ENCODE results near the gene DDX43. TPM values are rescaled to one million over a fixed set of nuclear protein-coding genes. Genes with fewer than 3 reads are reported as not detected.

Gene DDX43
- 0.05 TPM for polyA plus RNA-seq (2012; ENCODE audit: low read depth, missing spikeins)

DNA sequence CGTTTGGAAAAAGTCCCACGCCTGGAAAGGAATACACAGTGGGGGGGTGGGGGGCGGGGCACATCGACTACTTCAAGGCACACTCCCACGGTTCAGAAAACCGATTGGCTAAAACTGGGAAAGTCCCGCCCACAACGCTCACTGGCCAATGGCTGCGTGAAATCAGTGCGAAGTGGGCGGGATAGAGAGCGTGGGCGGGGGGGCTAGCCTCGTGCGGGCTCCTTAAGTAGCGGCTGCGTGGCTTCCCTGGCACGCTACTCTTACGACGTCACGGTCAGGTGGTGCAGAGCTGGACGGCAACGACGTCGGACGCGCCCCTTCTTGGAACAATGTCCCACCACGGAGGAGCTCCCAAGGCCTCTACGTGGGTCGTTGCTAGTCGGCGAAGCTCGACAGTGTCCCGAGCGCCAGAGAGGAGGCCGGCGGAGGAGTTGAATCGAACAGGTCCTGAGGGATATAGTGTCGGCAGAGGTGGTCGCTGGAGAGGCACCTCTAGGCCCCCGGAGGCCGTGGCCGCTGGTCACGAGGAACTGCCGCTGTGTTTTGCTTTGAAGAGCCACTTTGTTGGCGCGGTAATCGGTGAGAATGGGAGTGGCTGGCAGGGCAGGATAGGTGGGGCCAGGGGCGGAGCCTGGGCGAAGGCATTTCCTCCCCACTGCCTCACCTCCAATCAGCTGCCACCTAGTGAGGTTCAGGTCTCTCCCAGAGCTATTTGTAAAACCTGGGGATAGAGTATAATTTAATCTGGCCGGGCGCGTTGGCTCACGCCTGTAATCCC, at the start of gene DDX43:
Gene DDX43, plus strand, starts transcription at position 252 of the 778 bp plus-strand sequence. Its CDS starts 78 bp downstream, at position 330.
- TF ChIP-seq PAX5 (IDR thresholded peaks at IDR 0.05; ENCODE audit: insufficient read depth, low read length, severe bottlenecking) (no peak), TAF1 (IDR thresholded peaks at IDR 0.05; ENCODE audit: low read depth, low read length) (no peak), SPI1 (IDR thresholded peaks at IDR 0.05; ENCODE audit: low read depth, low read length) (no peak), POLR2A (IDR thresholded peaks at IDR 0.05; ENCODE audit: low read depth, low read length) (no peak), POU2F2 (IDR thresholded peaks at IDR 0.05; ENCODE audit: low read depth, low read length) (no peak), POLR2AphosphoS5 (IDR thresholded peaks at IDR 0.05; ENCODE audit: low read depth, low read length) (no peak)
- DNase-seq (ENCODE audit: insufficient read length, low spot score), result no peak
- FAIRE-seq, result no peak

DNA sequence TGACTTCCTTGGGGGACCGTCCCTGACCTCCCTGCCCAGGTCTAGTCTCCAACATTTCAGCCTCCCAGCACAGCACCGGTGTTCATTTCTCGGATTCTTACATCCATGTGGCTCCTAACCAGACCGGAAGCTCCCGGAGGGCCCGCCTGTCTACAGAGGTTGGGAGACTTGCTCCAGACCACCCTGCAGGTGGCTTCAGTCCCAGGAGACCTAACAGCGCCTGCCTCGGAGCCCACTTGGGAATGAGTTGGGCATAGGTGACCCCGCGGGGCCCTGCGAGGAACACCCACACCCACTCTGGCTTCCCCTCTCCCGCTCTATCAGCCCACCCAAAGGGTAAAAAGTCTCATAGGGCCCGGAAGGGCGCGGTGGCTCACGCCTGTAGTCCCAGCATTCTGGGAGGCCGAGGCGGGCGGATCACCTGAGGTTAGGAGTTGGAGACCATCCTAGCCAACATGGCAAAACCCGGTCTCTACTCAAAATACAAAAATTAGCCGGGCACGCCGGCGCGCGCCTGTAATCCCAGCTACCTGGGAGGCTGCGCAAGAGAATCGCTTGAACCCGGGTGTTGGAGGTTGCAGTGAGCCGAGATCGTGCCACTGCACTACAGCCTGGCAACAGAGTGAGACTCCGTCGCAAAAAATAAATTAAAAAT, 46.0 kb upstream of the DDX43 start:
- no peak for DNase-seq (ENCODE audit: insufficient read length, low spot score)
- no peak for TF ChIP-seq TAF1 (IDR thresholded peaks at IDR 0.05; ENCODE audit: low read depth, low read length)
- no peak for TF ChIP-seq PAX5 (IDR thresholded peaks at IDR 0.05; ENCODE audit: insufficient read depth, low read length, severe bottlenecking)
- no peak for TF ChIP-seq POU2F2 (IDR thresholded peaks at IDR 0.05; ENCODE audit: low read depth, low read length)
- TF ChIP-seq POLR2AphosphoS5 (IDR thresholded peaks at IDR 0.05; ENCODE audit: low read depth, low read length), result no peak
- no peak for TF ChIP-seq SPI1 (IDR thresholded peaks at IDR 0.05; ENCODE audit: low read depth, low read length)
- TF ChIP-seq POLR2A (IDR thresholded peaks at IDR 0.05; ENCODE audit: low read depth, low read length), result no peak
- FAIRE-seq, result no peak

DNA sequence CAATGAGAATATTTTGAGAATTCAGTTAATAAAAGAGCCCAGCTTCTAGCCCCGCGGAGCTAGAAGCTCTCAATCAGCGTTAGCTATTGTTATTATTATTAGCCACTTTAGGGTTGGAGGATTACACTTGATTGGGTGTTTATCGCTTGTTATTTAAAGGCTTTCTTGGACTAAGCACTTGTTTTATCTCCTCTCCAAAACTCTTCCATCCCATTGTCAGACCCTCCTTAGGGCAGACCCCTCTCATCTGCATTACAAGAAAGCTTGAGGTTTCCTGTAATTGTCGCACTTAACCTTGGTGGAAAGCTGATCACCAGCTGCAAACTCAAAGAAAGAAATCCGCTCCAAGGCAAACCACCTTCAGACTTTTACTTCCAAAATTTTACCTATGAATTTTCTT, 45.3 kb upstream of the DDX43 start:
- no peak for TF ChIP-seq POLR2A (IDR thresholded peaks at IDR 0.05; ENCODE audit: low read depth, low read length)
- TF ChIP-seq POU2F2 (IDR thresholded peaks at IDR 0.05; ENCODE audit: low read depth, low read length), result no peak
- no peak for TF ChIP-seq TAF1 (IDR thresholded peaks at IDR 0.05; ENCODE audit: low read depth, low read length)
- no peak for TF ChIP-seq POLR2AphosphoS5 (IDR thresholded peaks at IDR 0.05; ENCODE audit: low read depth, low read length)
- no peak for TF ChIP-seq PAX5 (IDR thresholded peaks at IDR 0.05; ENCODE audit: insufficient read depth, low read length, severe bottlenecking)
- TF ChIP-seq SPI1 (IDR thresholded peaks at IDR 0.05; ENCODE audit: low read depth, low read length), result no peak
- FAIRE-seq (no peak), DNase-seq (ENCODE audit: insufficient read length, low spot score) (no peak)

DNA sequence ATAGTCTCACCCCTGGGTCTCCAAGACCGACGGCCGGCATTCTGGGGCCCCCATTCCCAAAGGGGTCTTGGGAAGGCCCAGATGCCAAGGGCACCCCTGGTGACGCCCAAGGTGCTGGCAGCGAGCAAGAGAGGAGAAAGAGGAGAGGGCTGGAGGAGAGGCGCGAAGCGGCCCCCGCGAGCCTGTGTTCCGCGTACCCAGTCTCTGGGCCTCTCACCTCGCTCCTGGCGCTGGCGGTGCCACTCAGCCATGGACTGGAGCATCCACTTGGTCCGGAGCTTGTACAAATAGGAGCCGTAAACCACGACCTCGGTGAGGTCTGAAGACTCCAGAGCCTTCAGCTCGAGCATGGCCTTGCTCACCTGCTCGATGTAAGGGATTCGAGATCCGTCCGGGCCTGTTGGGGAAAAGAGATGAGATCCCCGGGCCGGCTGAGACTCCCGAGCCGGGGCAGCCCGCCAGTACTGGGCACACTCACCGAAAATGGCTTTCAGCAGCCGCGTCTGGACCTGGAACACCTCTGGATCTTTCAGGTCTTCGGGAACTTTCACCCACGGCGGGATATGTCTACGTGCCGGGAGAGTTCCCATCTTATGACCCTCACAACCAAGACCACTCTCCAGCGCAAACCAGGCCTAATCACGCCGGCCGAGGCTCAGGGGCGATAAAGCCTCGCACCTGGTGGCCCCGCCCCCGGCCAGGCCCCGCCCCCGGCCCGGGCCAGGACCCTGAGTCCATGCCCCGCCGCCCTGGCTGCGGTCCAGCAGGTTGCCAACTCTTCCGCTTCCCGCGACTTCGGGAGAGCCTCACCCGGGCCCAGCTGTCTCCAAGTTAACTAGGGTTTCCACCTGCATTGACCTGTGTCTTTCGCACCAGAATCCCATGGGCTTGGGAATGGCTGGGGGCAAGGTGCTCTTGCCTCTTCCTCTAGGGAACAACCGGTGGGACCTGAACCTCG, 40.7 kb upstream of the DDX43 start, which contains the start of gene DPPA5:
Gene DPPA5, minus strand, starts transcription at position 641 of the 958 bp plus-strand sequence. Its CDS starts 51 bp downstream, at position 590.
- no peak for TF ChIP-seq POLR2A (IDR thresholded peaks at IDR 0.05; ENCODE audit: low read depth, low read length)
- no peak for TF ChIP-seq SPI1 (IDR thresholded peaks at IDR 0.05; ENCODE audit: low read depth, low read length)
- no peak for TF ChIP-seq TAF1 (IDR thresholded peaks at IDR 0.05; ENCODE audit: low read depth, low read length)
- TF ChIP-seq POLR2AphosphoS5 (IDR thresholded peaks at IDR 0.05; ENCODE audit: low read depth, low read length), result no peak
- no peak for TF ChIP-seq PAX5 (IDR thresholded peaks at IDR 0.05; ENCODE audit: insufficient read depth, low read length, severe bottlenecking)
- TF ChIP-seq POU2F2 (IDR thresholded peaks at IDR 0.05; ENCODE audit: low read depth, low read length), result no peak
- FAIRE-seq, result no peak
- no peak for DNase-seq (ENCODE audit: insufficient read length, low spot score)

DNA sequence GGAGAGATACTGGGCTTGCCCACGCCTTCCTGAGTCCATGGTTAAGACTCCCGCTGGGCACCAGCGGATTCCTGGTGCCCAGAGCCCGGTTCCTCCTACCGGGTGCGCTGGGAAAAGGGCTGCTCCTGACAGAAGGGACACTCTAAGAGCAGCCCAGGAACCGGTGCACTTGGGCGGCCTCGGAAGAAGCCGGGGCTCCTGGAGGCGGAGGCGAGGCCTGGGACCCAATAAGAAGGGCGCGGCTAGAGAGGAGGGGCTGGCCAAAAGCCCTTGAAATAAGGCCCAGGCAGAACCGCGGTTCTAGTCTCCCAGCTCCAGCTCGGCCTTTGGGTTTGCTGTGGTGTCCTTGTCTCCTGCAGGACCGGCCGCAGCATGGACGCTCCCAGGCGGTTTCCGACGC, 32.3 kb upstream of the DDX43 start, which contains the start of gene KHDC3L:
Gene KHDC3L, plus strand, starts transcription at position 301 of the 400 bp plus-strand sequence. Its CDS starts 72 bp downstream, at position 373.
- TF ChIP-seq POLR2AphosphoS5 (IDR thresholded peaks at IDR 0.05; ENCODE audit: low read depth, low read length) (no peak), POU2F2 (IDR thresholded peaks at IDR 0.05; ENCODE audit: low read depth, low read length) (no peak), SPI1 (IDR thresholded peaks at IDR 0.05; ENCODE audit: low read depth, low read length) (no peak)
- FAIRE-seq (no peak), DNase-seq (ENCODE audit: insufficient read length, low spot score) (no peak)

DNA sequence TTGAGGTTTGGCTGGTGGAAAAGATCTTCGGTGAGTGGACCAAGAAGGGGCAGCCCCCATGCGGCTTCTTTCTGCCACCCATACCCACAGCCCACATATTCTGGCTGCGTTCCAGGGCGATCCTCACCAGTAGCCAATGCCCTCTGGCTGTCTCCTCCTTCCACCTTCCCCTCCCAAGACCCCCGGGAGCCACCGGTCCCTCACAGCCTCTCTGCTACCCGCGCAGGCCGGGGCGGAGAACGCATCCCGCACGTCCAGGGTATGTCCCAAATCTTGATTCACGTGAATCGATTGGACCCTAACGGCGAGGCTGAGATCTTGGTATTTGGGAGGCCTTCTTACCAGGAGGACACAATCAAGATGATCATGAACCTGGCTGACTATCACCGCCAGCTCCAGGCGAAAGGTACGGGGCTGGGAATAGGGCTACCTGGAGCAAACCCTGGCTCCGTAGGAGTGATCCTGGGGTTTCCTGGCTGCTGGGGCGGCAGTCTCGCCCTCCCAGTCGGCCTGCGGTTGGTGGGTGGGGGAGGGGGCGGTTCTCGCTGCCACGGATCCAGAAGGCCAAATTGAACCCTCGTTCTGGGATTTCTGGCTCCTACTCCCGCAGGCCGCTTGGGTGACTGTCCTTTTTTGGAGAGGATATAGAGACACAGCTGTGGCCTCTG, 31.6 kb upstream of the DDX43 start:
- FAIRE-seq, result no peak
- DNase-seq (ENCODE audit: insufficient read length, low spot score), result no peak
- no peak for TF ChIP-seq POLR2A (IDR thresholded peaks at IDR 0.05; ENCODE audit: low read depth, low read length)
- TF ChIP-seq POU2F2 (IDR thresholded peaks at IDR 0.05; ENCODE audit: low read depth, low read length), result no peak
- no peak for TF ChIP-seq POLR2AphosphoS5 (IDR thresholded peaks at IDR 0.05; ENCODE audit: low read depth, low read length)
- TF ChIP-seq TAF1 (IDR thresholded peaks at IDR 0.05; ENCODE audit: low read depth, low read length), result no peak

DNA sequence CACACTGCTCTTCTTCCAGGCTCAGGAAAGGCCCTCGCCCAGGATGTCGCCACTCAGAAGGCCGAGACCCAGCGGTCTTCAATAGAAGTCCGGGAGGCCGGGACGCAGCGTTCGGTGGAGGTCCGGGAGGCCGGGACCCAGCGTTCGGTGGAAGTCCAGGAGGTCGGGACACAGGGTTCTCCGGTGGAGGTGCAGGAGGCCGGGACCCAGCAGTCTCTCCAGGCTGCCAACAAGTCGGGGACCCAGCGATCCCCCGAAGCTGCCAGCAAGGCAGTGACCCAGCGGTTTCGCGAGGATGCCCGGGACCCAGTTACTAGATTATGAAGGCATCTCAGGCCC, 31.1 kb upstream of the DDX43 start:
- TF ChIP-seq PAX5 (IDR thresholded peaks at IDR 0.05; ENCODE audit: insufficient read depth, low read length, severe bottlenecking) (no peak), POLR2AphosphoS5 (IDR thresholded peaks at IDR 0.05; ENCODE audit: low read depth, low read length) (no peak), POU2F2 (IDR thresholded peaks at IDR 0.05; ENCODE audit: low read depth, low read length) (no peak), SPI1 (IDR thresholded peaks at IDR 0.05; ENCODE audit: low read depth, low read length) (no peak), POLR2A (IDR thresholded peaks at IDR 0.05; ENCODE audit: low read depth, low read length) (no peak)
- DNase-seq (ENCODE audit: insufficient read length, low spot score), result no peak
- FAIRE-seq, result no peak

DNA sequence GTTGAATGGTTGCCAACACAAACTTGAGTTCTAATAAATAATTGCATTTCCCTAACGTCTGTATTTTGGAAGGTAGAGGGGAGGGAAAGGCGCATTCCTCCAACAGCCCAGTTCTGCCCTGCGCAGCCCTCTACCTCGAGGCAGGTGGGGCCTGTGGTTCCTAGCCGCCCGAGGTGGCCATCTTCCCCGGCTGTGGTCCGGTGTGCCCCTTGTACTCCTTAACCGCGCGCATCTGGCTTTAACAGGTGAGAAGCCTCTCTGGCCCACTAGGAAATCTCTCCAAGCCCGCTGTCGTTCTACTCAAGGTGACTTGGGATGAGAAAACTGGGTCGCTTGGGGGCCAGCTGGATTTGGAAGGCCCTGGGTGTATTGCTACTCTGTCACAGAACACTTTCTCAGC, 30.5 kb upstream of the DDX43 start:
- no peak for FAIRE-seq
- no peak for DNase-seq (ENCODE audit: insufficient read length, low spot score)
- no peak for TF ChIP-seq SPI1 (IDR thresholded peaks at IDR 0.05; ENCODE audit: low read depth, low read length)
- no peak for TF ChIP-seq POU2F2 (IDR thresholded peaks at IDR 0.05; ENCODE audit: low read depth, low read length)
- TF ChIP-seq POLR2A (IDR thresholded peaks at IDR 0.05; ENCODE audit: low read depth, low read length), result no peak
- no peak for TF ChIP-seq TAF1 (IDR thresholded peaks at IDR 0.05; ENCODE audit: low read depth, low read length)
- TF ChIP-seq PAX5 (IDR thresholded peaks at IDR 0.05; ENCODE audit: insufficient read depth, low read length, severe bottlenecking), result no peak
- TF ChIP-seq POLR2AphosphoS5 (IDR thresholded peaks at IDR 0.05; ENCODE audit: low read depth, low read length), result no peak
